Measurements from ENCODE around the gene CCNH.

Gene CCNH

GRCh38 chr5:87393331-87393730, 19.4 kb downstream of the CCNH start:
- no peaks in the 10 kb centered on the region for H3K9me3 Mint-ChIP-seq
- H3K27me3 Mint-ChIP-seq: no peaks in the 10 kb centered on the region
- DNase-seq (no peak), ATAC-seq (no peak)
- H3K4me1 Mint-ChIP-seq: peaks cover 21% of the 10 kb centered on the region
- no peak overlapping the region for H3K27ac Mint-ChIP-seq
- H3K36me3 Mint-ChIP-seq (ENCODE audit: low read depth): peaks cover 65% of the 10 kb centered on the region
- H3K4me3 Mint-ChIP-seq: no peak overlapping the region

DNA sequence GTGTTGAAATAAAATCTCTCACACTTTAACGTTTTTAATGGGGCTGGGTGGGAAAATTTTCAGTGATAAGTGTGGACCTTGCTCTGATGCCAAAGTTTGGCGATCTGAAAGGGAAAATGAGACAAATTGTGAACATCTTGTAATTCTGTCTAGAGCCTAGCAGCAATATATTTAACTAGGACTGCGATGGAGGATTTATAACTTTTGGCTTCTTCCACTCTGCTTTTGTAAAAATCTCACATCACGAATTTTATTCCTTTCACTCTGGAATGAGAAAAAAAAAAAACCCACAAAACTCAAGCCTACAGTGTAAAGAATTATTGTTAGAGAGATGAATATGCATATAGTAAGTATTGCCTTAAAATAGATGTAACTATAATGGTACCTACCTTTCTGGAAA, 19.9 kb downstream of the CCNH start:
- Mint-ChIP-seq H3K27ac (peak overlapping the region; percentile 9), H3K27me3 (no peaks in the 10 kb centered on the region), H3K36me3 (ENCODE audit: low read depth) (peaks cover 63% of the 10 kb centered on the region), H3K4me3 (no peak overlapping the region), H3K9me3 (no peaks in the 10 kb centered on the region), H3K4me1 (peaks cover 21% of the 10 kb centered on the region)
- DNase-seq (no peak), ATAC-seq (no peak)

DNA sequence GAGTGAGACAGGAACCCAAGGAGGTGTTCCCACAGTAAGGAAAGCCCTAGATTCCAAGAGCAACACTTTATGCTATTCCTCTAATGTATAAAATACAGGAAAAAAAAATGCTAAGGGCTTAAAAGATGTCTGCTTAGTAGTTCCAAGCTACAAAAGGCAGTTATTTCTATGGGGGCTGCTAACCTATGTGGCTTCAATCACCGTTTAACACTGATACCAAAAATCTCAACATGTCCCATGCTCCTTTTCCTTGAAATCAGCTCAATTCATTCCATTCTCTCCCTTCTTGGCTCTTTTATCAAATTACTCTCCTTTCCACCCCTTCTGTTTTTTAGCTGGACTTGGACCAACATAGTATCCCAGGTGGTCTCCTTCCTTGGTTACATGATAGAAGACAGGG, 20.6 kb downstream of the CCNH start:
- Mint-ChIP-seq H3K27ac (peak overlapping the region; percentile 9), H3K4me3 (no peak overlapping the region), H3K9me3 (no peaks in the 10 kb centered on the region), H3K4me1 (peaks cover 21% of the 10 kb centered on the region), H3K27me3 (no peaks in the 10 kb centered on the region), H3K36me3 (ENCODE audit: low read depth) (peaks cover 61% of the 10 kb centered on the region)
- ATAC-seq (no peak), DNase-seq (no peak)

- Mint-ChIP-seq H3K27me3 (no peaks in the 10 kb centered on the region), H3K36me3 (ENCODE audit: low read depth) (peaks cover 57% of the 10 kb centered on the region), H3K27ac (no peak overlapping the region), H3K9me3 (no peaks in the 10 kb centered on the region), H3K4me3 (no peak overlapping the region), H3K4me1 (peaks cover 12% of the 10 kb centered on the region)
- DNase-seq (no peak), ATAC-seq (no peak)
Observed at GRCh38 chr5:87390576-87391199, 22.0 kb downstream of the CCNH start.

DNA sequence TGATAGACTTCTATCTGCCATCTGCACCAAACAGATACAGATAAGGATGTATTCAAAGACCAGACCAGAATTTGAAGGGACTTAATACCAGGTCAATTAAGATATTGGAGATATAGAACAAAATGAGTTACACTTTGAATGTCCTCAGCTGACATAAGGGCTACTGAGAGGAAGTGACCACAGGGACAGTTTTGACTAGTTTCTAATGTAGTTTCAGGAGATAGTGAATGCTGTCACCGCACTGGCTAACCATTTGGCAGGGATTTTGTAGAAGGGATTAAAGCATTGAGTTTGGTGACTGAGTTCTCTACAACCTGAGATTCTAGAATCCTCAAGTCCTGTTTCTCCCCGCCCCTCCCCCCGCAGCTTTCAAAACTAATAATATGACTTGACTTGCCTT, 22.7 kb downstream of the CCNH start:
- H3K36me3 Mint-ChIP-seq (ENCODE audit: low read depth): peaks cover 56% of the 10 kb centered on the region
- H3K27me3 Mint-ChIP-seq: no peaks in the 10 kb centered on the region
- ATAC-seq: no peak

GRCh38 chr5:87389296-87390034, 23.3 kb downstream of the CCNH start:
- ATAC-seq (no peak), DNase-seq (no peak)
- H3K36me3 Mint-ChIP-seq (ENCODE audit: low read depth): peaks cover 50% of the 10 kb centered on the region
- H3K4me3 Mint-ChIP-seq: no peak overlapping the region
- no peaks in the 10 kb centered on the region for H3K9me3 Mint-ChIP-seq
- H3K27ac Mint-ChIP-seq: no peak overlapping the region
- peaks cover 8% of the 10 kb centered on the region for H3K4me1 Mint-ChIP-seq
- no peaks in the 10 kb centered on the region for H3K27me3 Mint-ChIP-seq

More for the DNA sequence above, 22.7 kb downstream of the CCNH start:
- H3K4me1 Mint-ChIP-seq: peaks cover 10% of the 10 kb centered on the region
- no peak for DNase-seq
- H3K27ac Mint-ChIP-seq: no peak overlapping the region
- H3K4me3 Mint-ChIP-seq: no peak overlapping the region
- no peaks in the 10 kb centered on the region for H3K9me3 Mint-ChIP-seq

GRCh38 chr5:87388129-87388528, 24.6 kb downstream of the CCNH start:
- H3K27me3 Mint-ChIP-seq: no peaks in the 10 kb centered on the region
- no peak overlapping the region for H3K4me3 Mint-ChIP-seq
- no peaks in the 10 kb centered on the region for H3K9me3 Mint-ChIP-seq
- DNase-seq: no peak
- peaks cover 50% of the 10 kb centered on the region for H3K36me3 Mint-ChIP-seq (ENCODE audit: low read depth)
- H3K4me1 Mint-ChIP-seq: peaks cover 8% of the 10 kb centered on the region
- no peak overlapping the region for H3K27ac Mint-ChIP-seq
- no peak for ATAC-seq

- DNase-seq (no peak), ATAC-seq (no peak)
- Mint-ChIP-seq H3K4me3 (no peak overlapping the region), H3K27ac (no peak overlapping the region), H3K9me3 (no peaks in the 10 kb centered on the region), H3K4me1 (peaks cover 7% of the 10 kb centered on the region), H3K27me3 (no peaks in the 10 kb centered on the region), H3K36me3 (ENCODE audit: low read depth) (peaks cover 41% of the 10 kb centered on the region)
Observed at GRCh38 chr5:87385802-87386201, 26.9 kb downstream of the CCNH start.

- H3K36me3 Mint-ChIP-seq (ENCODE audit: low read depth): peaks cover 32% of the 10 kb centered on the region
- no peak overlapping the region for H3K27ac Mint-ChIP-seq
- ATAC-seq (no peak), DNase-seq (no peak)
- no peaks in the 10 kb centered on the region for H3K4me1 Mint-ChIP-seq
- H3K4me3 Mint-ChIP-seq: no peak overlapping the region
- H3K9me3 Mint-ChIP-seq: no peaks in the 10 kb centered on the region
- no peaks in the 10 kb centered on the region for H3K27me3 Mint-ChIP-seq
Observed at GRCh38 chr5:87383216-87383615, 29.5 kb downstream of the CCNH start.

DNA sequence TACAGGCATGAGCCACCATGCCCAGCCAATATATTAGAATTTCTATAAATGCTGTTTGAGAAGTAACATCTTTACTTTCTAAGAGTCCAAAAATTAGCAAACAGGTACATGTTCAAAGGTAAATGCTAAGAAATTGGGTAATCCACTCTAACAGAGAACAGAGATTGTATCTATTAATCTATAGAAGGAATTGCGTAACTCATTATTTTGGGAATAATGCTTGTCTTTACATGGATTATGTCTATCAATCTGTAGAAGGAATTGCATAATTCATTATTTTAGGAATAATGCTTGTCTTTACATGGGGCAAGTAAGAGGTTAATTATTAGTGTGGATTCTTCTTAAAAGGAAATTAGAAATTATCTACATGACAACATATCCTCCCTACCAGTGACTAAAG, 30.5 kb downstream of the CCNH start:
- no peaks in the 10 kb centered on the region for H3K27me3 Mint-ChIP-seq
- H3K36me3 Mint-ChIP-seq (ENCODE audit: low read depth): peaks cover 26% of the 10 kb centered on the region
- no peaks in the 10 kb centered on the region for H3K9me3 Mint-ChIP-seq
- H3K4me3 Mint-ChIP-seq: no peak overlapping the region
- ATAC-seq (no peak), DNase-seq (no peak)
- H3K27ac Mint-ChIP-seq: no peak overlapping the region
- no peaks in the 10 kb centered on the region for H3K4me1 Mint-ChIP-seq

DNA sequence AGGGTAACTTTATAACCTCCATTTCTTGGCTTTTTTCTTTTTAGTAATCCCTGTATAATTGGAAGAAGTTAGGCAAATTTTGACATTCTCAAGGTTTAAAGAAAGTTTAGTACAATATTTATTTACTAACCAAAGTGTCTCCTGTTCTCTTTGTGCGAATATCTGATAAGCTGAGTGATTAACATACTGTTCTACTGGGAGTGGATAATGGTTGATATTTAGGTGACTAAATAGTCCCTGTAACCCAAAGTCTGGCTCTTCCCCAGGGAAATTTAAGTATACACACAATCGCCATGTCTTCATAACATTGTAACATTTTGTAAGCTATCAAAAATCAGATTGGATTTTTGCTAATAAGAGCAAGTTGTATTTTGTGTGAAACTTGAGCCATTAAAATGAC, 40.0 kb downstream of the CCNH start:
- Mint-ChIP-seq H3K4me3 (no peak overlapping the region), H3K27ac (peak overlapping the region; percentile 23), H3K27me3 (no peaks in the 10 kb centered on the region), H3K36me3 (ENCODE audit: low read depth) (peaks cover 34% of the 10 kb centered on the region), H3K4me1 (no peaks in the 10 kb centered on the region), H3K9me3 (no peaks in the 10 kb centered on the region)
- no peak for ATAC-seq
- DNase-seq: no peak

DNA sequence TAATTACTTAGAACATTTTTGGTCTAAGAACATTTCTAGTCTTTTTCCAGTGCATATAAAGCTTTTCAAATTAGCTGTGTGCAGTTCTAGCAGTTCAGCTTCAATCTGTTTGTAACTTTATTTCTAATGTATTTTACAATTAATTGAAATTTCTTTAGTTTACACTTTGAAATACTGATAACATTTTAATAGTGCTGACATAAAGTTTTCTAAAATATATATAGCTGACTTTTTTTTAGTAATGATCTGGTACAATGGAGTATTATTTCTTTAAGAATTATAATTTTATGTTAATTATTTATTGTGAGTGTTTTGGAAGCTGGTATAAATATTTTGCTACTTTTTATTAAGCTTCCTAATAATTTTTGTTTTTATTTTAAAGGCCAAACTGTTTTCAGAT, 43.3 kb downstream of the CCNH start:
- H3K4me3 Mint-ChIP-seq: no peak overlapping the region
- peaks cover 5% of the 10 kb centered on the region for H3K4me1 Mint-ChIP-seq
- H3K27ac Mint-ChIP-seq: no peak overlapping the region
- H3K36me3 Mint-ChIP-seq (ENCODE audit: low read depth): peaks cover 36% of the 10 kb centered on the region
- ATAC-seq (no peak), DNase-seq (no peak)
- H3K27me3 Mint-ChIP-seq: no peaks in the 10 kb centered on the region
- H3K9me3 Mint-ChIP-seq: no peaks in the 10 kb centered on the region

DNA sequence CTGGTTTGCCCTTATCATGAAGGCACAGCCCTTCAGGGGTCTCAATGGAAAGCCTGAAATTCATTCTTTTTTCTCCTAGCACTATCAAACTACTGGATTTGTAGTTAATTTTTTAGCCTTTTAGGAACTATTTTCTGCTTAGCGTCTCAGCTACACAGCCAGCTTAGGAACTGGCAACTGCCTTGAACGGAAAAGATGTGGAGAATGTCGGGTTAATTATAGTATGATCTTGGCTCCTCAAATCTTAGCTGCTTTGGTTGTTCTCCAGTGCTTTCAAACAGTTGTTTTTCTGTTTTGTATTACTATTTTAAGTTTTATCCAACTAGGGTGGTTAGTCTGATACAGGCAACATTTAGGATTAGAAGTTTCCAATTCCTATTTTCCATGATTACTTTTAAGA, 44.1 kb downstream of the CCNH start:
- Mint-ChIP-seq H3K27ac (no peak overlapping the region), H3K4me1 (peaks cover 6% of the 10 kb centered on the region), H3K27me3 (no peaks in the 10 kb centered on the region)

GRCh38 chr5:87367243-87367642, 45.5 kb downstream of the CCNH start:
- DNase-seq: no peak
- Mint-ChIP-seq H3K27me3 (no peaks in the 10 kb centered on the region), H3K9me3 (no peaks in the 10 kb centered on the region), H3K36me3 (ENCODE audit: low read depth) (peaks cover 33% of the 10 kb centered on the region), H3K4me1 (peaks cover 6% of the 10 kb centered on the region), H3K27ac (no peak overlapping the region), H3K4me3 (no peak overlapping the region)
- ATAC-seq: no peak

More for the DNA sequence above, 44.1 kb downstream of the CCNH start:
- Mint-ChIP-seq H3K36me3 (ENCODE audit: low read depth) (peaks cover 36% of the 10 kb centered on the region), H3K9me3 (no peaks in the 10 kb centered on the region), H3K4me3 (no peak overlapping the region)
- ATAC-seq (no peak), DNase-seq (no peak)

- no peak overlapping the region for H3K27ac Mint-ChIP-seq
- no peaks in the 10 kb centered on the region for H3K27me3 Mint-ChIP-seq
- DNase-seq (no peak), ATAC-seq (no peak)
- no peak overlapping the region for H3K4me3 Mint-ChIP-seq
- no peaks in the 10 kb centered on the region for H3K9me3 Mint-ChIP-seq
- peaks cover 23% of the 10 kb centered on the region for H3K36me3 Mint-ChIP-seq (ENCODE audit: low read depth)
- H3K4me1 Mint-ChIP-seq: peaks cover 6% of the 10 kb centered on the region
Observed at GRCh38 chr5:87361536-87362213, 51.1 kb downstream of the CCNH start.

All from activated naive CD8-positive, alpha-beta T cell treated with anti-CD3 and anti-CD28 coated beads, Interleukin-2, amount 50 U/mL, for 24 hours (primary cell).